Left ventricle myocardium inferior (tissue), 1 donor: ENCODE measurements around the gene FBXW4. TPM values are rescaled to one million over a fixed set of nuclear protein-coding genes. Genes with fewer than 3 reads are reported as not detected.

Experiments used
- DNase-seq: peaks from one replicate; pipeline ENCODE4 v3.0.0-alpha.2; 2020
- H3K27ac ChIP-seq: fragments of 200-600 bp; replicated peaks from 2 replicates; pipeline ENCODE4 v1.8.0; 2021
- H3K27me3 ChIP-seq: fragments of 200-600 bp; 2 replicates; pipeline ENCODE4 v1.8.0; 2021; ENCODE audit warnings: low read depth
- H3K36me3 ChIP-seq: fragments of 200-600 bp; 2 replicates; pipeline ENCODE4 v1.8.0; 2021
- H3K4me1 ChIP-seq: fragments of 200-600 bp; 2 replicates; pipeline ENCODE4 v1.8.0; 2021
- H3K4me3 ChIP-seq: fragments of 200-600 bp; 2 replicates; pipeline ENCODE4 v1.8.0; 2021; ENCODE audit warnings: mild to moderate bottlenecking, moderate library complexity
- H3K9me3 ChIP-seq: fragments of 200-600 bp; replicated peaks from 2 replicates; pipeline ENCODE4 v1.8.0; 2021
- CTCF ChIP-seq: fragments of 200-600 bp; IDR thresholded peaks from 2 replicates; pipeline ENCODE4 v1.8.0; 2021; ENCODE audit warnings: antibody characterized with exemption, mild to moderate bottlenecking, borderline replicate concordance
- intact Hi-C: fragments of 100-400 bp; cut with micrococcal nuclease; formaldehyde crosslinking; loops from one replicate; pipeline ENCODE4 v1.11.0; 2022
- long read RNA-seq: library from polyadenylated mRNA; unstranded; transcript quantifications from one replicate; pipeline ENCODE4 v2.0.0, GENCODE V29; 2021
- total RNA-seq: library from RNA; stranded (reverse); fragmentation: NEBNext Ultra II Directional; extraction: Animal tissue kit (Norgen Biotek cat#: 25700); gene quantifications from one replicate; pipeline ENCODE4 v1.2.1, GENCODE V29; 2021
- donor health status: DM: no; HTN: yes; CAD: no; lungs with severe emphysema.

FBXW4 gene
- 99.1 TPM for total RNA-seq
- long read RNA-seq, transcript FBXW4-201 (9 exons, 2,483 nt), result major isoform, 41 of 54 reads
- long read RNA-seq, partial matches to known transcripts, result 4 of 54 reads
- long read RNA-seq, other reads (novel, unspliced or antisense), result 9 of 54 reads

- Histone ChIP-seq H3K27me3 (no peaks in the 10 kb centered on the region), H3K27ac (peak within 1 kb of the TSS; percentile 99), H3K36me3 (no peaks in the 10 kb centered on the region), H3K4me1 (peaks cover 56% of the 10 kb centered on the region), H3K9me3 (no peaks in the 10 kb centered on the region), H3K4me3 (peak within 1 kb of the TSS; percentile 97)
- DNase-seq, result peak; percentile 50
- TF ChIP-seq CTCF, result no peak
- intact Hi-C loops, result no loop called here
Observed at GRCh38 chr10:101694674-101695403, at the start of gene FBXW4. TSS of gene FBXW4 (minus strand) at chr10:101695170. CDS start at chr10:101695105, 65 bp downstream.

- Histone ChIP-seq H3K36me3 (no peaks in the 10 kb centered on the region), H3K9me3 (no peaks in the 10 kb centered on the region), H3K27ac (no peak overlapping the region), H3K4me1 (no peaks in the 10 kb centered on the region), H3K4me3 (no peak overlapping the region), H3K27me3 (peaks cover 24% of the 10 kb centered on the region)
- intact Hi-C loops, result no loop called here
- TF ChIP-seq CTCF, result no peak
- no peak for DNase-seq
Observed at GRCh38 chr10:101744267-101744666, 49.3 kb upstream of the FBXW4 start.

GRCh38 chr10:101741938-101742337, 47.0 kb upstream of the FBXW4 start:
- intact Hi-C loops, result no loop called here
- no peak for TF ChIP-seq CTCF
- no peaks in the 10 kb centered on the region for H3K36me3 ChIP-seq
- H3K4me3 ChIP-seq, result no peak overlapping the region
- no peak for DNase-seq
- peaks cover 48% of the 10 kb centered on the region for H3K27me3 ChIP-seq
- no peak overlapping the region for H3K27ac ChIP-seq
- no peaks in the 10 kb centered on the region for H3K9me3 ChIP-seq
- H3K4me1 ChIP-seq, result no peaks in the 10 kb centered on the region

- no peak for DNase-seq
- H3K27ac ChIP-seq, result no peak overlapping the region
- TF ChIP-seq CTCF, result no peak
- H3K4me1 ChIP-seq, result no peaks in the 10 kb centered on the region
- H3K36me3 ChIP-seq, result no peaks in the 10 kb centered on the region
- no peak overlapping the region for H3K4me3 ChIP-seq
- intact Hi-C loops, result no loop called here
- peaks cover 80% of the 10 kb centered on the region for H3K27me3 ChIP-seq
- no peaks in the 10 kb centered on the region for H3K9me3 ChIP-seq
Observed at GRCh38 chr10:101736666-101737065, 41.7 kb upstream of the FBXW4 start.

GRCh38 chr10:101732096-101732495, 37.1 kb upstream of the FBXW4 start:
- intact Hi-C loops, result no loop called here
- Histone ChIP-seq H3K36me3 (no peaks in the 10 kb centered on the region), H3K27me3 (peaks cover 43% of the 10 kb centered on the region), H3K4me1 (no peaks in the 10 kb centered on the region), H3K27ac (no peak overlapping the region), H3K4me3 (no peak overlapping the region), H3K9me3 (no peaks in the 10 kb centered on the region)
- no peak for DNase-seq
- no peak for TF ChIP-seq CTCF
